WERI-Rb-1 (cell line): ENCODE results near the gene PLCXD3.
"Not testable (repeated sequence)": the region's sequence is repeated elsewhere in the genome, so short reads cannot be mapped to it uniquely, and the experiment has no call there.

Experiments used
- DNase-seq: peaks from one replicate; pipeline ENCODE4 v3.0.0-alpha.2; 2020
- H3K27ac ChIP-seq: fragments of 250-450 bp; sonication (Bioruptor Pico); 2 replicates; pipeline ENCODE4 v1.5.1; 2020; ENCODE audit warnings: mild to moderate bottlenecking, moderate library complexity
- H3K27me3 ChIP-seq: fragments of 250-450 bp; sonication (Bioruptor Pico); 2 replicates; pipeline ENCODE4 v1.5.1; 2021; ENCODE audit warnings: mild to moderate bottlenecking, low read depth, moderate library complexity; ENCODE audit not compliant: insufficient read depth, severe bottlenecking
- H3K36me3 ChIP-seq: fragments of 250-450 bp; sonication (Bioruptor Pico); 2 replicates; pipeline ENCODE4 v1.5.1; 2020; ENCODE audit warnings: mild to moderate bottlenecking, moderate library complexity
- H3K4me3 ChIP-seq: 2 replicates; pipeline ENCODE4 v1.5.1; 2011; ENCODE audit warnings: low read depth, mild to moderate bottlenecking, control low read depth, low read length
- H3K9me3 ChIP-seq: fragments of 250-450 bp; sonication (Bioruptor Pico); 2 replicates; pipeline ENCODE4 v1.5.1; 2021; ENCODE audit warnings: mild to moderate bottlenecking, moderate library complexity; ENCODE audit not compliant: severe bottlenecking
- CTCF ChIP-seq: IDR thresholded peaks from 2 replicates; pipeline ENCODE4 v1.5.1; 2011; ENCODE audit warnings: low read depth, mild to moderate bottlenecking, control low read depth, inconsistent platforms, low read length

Gene PLCXD3

GRCh38 chr5:41485533-41485932 is 24.9 kb downstream of the PLCXD3 start:
- no peaks in the 10 kb centered on the region for H3K27me3 ChIP-seq
- TF ChIP-seq CTCF, result no peak

GRCh38 chr5:41482715-41483114 is 27.7 kb downstream of the PLCXD3 start:
- H3K9me3 ChIP-seq, result no peaks in the 10 kb centered on the region
- no peak overlapping the region for H3K27ac ChIP-seq
- TF ChIP-seq CTCF, result no peak
- no peaks in the 10 kb centered on the region for H3K36me3 ChIP-seq
- no peak overlapping the region for H3K4me3 ChIP-seq
- no peak for DNase-seq
- no peaks in the 10 kb centered on the region for H3K27me3 ChIP-seq

More at GRCh38 chr5:41485533-41485932, 24.9 kb downstream of the PLCXD3 start:
- H3K9me3 ChIP-seq, result no peaks in the 10 kb centered on the region
- no peak for DNase-seq
- H3K36me3 ChIP-seq, result no peaks in the 10 kb centered on the region
- no peak overlapping the region for H3K4me3 ChIP-seq
- H3K27ac ChIP-seq, result no peak overlapping the region

GRCh38 chr5:41482173-41482572 is 28.2 kb downstream of the PLCXD3 start:
- H3K36me3 ChIP-seq, result no peaks in the 10 kb centered on the region
- no peak for DNase-seq
- TF ChIP-seq CTCF, result no peak
- no peaks in the 10 kb centered on the region for H3K27me3 ChIP-seq
- no peak overlapping the region for H3K4me3 ChIP-seq
- H3K9me3 ChIP-seq, result no peaks in the 10 kb centered on the region
- H3K27ac ChIP-seq, result no peak overlapping the region

GRCh38 chr5:41471571-41472208 is 38.7 kb downstream of the PLCXD3 start:
- not testable (repeated sequence) for H3K4me3 ChIP-seq, H3K9me3 ChIP-seq, H3K27ac ChIP-seq, H3K27me3 ChIP-seq, H3K36me3 ChIP-seq, DNase-seq

- no peak for DNase-seq
- H3K27me3 ChIP-seq, result no peaks in the 10 kb centered on the region
- no peak overlapping the region for H3K4me3 ChIP-seq
- no peak for TF ChIP-seq CTCF
- H3K27ac ChIP-seq, result no peak overlapping the region
- H3K9me3 ChIP-seq, result no peaks in the 10 kb centered on the region
- no peaks in the 10 kb centered on the region for H3K36me3 ChIP-seq
These were observed 44.8 kb downstream of the PLCXD3 start for GRCh38 chr5:41465493-41466171.

- H3K36me3 ChIP-seq, result no peaks in the 10 kb centered on the region
- DNase-seq, result no peak
- H3K27me3 ChIP-seq, result no peaks in the 10 kb centered on the region
- H3K9me3 ChIP-seq, result no peaks in the 10 kb centered on the region
- no peak for TF ChIP-seq CTCF
- no peak overlapping the region for H3K4me3 ChIP-seq
- no peak overlapping the region for H3K27ac ChIP-seq
These were observed 50.8 kb downstream of the PLCXD3 start for GRCh38 chr5:41459557-41459956.
